A549 (cell line): Measurements from ENCODE around the gene ZNF652.

Experiments used
- CHD4 ChIP-seq: fragments of 200-600 bp; sonication (generic); IDR thresholded peaks from 2 replicates; pipeline ENCODE4 v1.6.1; 2016; ENCODE audit warnings: antibody characterized with exemption, mild to moderate bottlenecking, borderline replicate concordance
- CTCF ChIP-seq: fragments of >200 bp; sonication (Bioruptor Twin); formaldehyde crosslinking; IDR thresholded peaks from 3 replicates; pipeline ENCODE4 v1.5.1; 2016
- JUN ChIP-seq, 2 experiments: fragments of >200 bp; sonication (Bioruptor Twin); formaldehyde crosslinking; IDR thresholded peaks; 2 replicates in 1 of 2; 3 replicates in 1 of 2; pipeline ENCODE4 v1.6.1; 2016 to 2017
- POLR2A ChIP-seq: IDR thresholded peaks from 2 replicates; pipeline ENCODE4 v1.6.1; 2012; ENCODE audit warnings: mild to moderate bottlenecking, low read length
- RAD21 ChIP-seq, 2 experiments: fragments of >200 bp in 1 of 2; sonication (Bioruptor Twin) in 1 of 2; formaldehyde crosslinking in 1 of 2; IDR thresholded peaks in 1 of 2; conservative IDR thresholded peaks in 1 of 2; 2 replicates in 1 of 2; 3 replicates in 1 of 2; pipeline ENCODE4 v1.6.1; 2012 to 2018; ENCODE audit warnings: inconsistent platforms in 1 of 2
- RCOR1 ChIP-seq: fragments of 150-350 bp; IDR thresholded peaks from 2 replicates; pipeline ENCODE4 v1.6.1; 2014; ENCODE audit warnings: antibody characterized with exemption, low read length, low read depth

GRCh38 chr17:49363251-49363650, 1.2 kb upstream of the ZNF652 start:
- TF ChIP-seq CTCF, result no peak
- no peak for TF ChIP-seq POLR2A
- TF ChIP-seq RCOR1, result no peak
- TF ChIP-seq RAD21 (conservative IDR thresholded peaks at IDR 0.05 in 1 of 2, IDR thresholded peaks at IDR 0.05 in 1 of 2), result no peak
- no peak for TF ChIP-seq CHD4
- TF ChIP-seq JUN (IDR thresholded peaks at IDR 0.05), result no peak
